Natural killer cell (primary cell): ENCODE data around the gene EIF2AK3. TPM values are rescaled to one million over a fixed set of nuclear protein-coding genes. Genes with fewer than 3 reads are reported as not detected.
A peak's percentile ranks its signal among the peaks of the same experiment; 100 is the strongest.
"Not testable (repeated sequence)": the region's sequence is repeated elsewhere in the genome, so short reads cannot be mapped to it uniquely, and the experiment has no call there.

Source experiments
- ATAC-seq, 3 donors: fragments of 150-1000 bp in 2 of 3; fragments of 200-7000 bp in 1 of 3; cut with Tn5 transposase; 1 replicate in 1 of 3; 2 replicates in 2 of 3; pipeline ENCODE4 v1.10.0; 2021; ENCODE audit warnings: mild to moderate bottlenecking in 2 of 3, moderate library complexity in 2 of 3
- DNase-seq, 2 donors: peaks; one replicate each; pipeline versions ENCODE4 v3.0.0 to v3.0.0-alpha.2; 2013 to 2021; ENCODE audit warnings: mixed read lengths in 1 of 2
- H3K27ac ChIP-seq: one replicate; pipeline ENCODE4 v1.5.1; 2013; ENCODE audit warnings: mild to moderate bottlenecking, low read length
- H3K27me3 ChIP-seq: one replicate; pipeline ENCODE4 v1.6.1; 2013; ENCODE audit warnings: low read length; ENCODE audit not compliant: control insufficient read depth, insufficient read depth
- H3K36me3 ChIP-seq: one replicate; pipeline ENCODE4 v1.6.1; 2013; ENCODE audit warnings: low read length; ENCODE audit not compliant: control insufficient read depth, insufficient read depth
- H3K4me1 ChIP-seq: one replicate; pipeline ENCODE4 v1.6.1; 2013; ENCODE audit warnings: low read length; ENCODE audit not compliant: control insufficient read depth, insufficient read depth
- H3K4me3 ChIP-seq: one replicate; pipeline ENCODE4 v1.5.1; 2013; ENCODE audit warnings: low read length
- H3K9me3 ChIP-seq: one replicate; pipeline ENCODE4 v1.6.1; 2013; ENCODE audit warnings: low read length; ENCODE audit not compliant: control insufficient read depth, insufficient read depth
- H3K27ac Mint-ChIP-seq, 2 donors: one replicate each; pipeline ENCODE4 v1.8.0; 2022; ENCODE audit warnings: mild to moderate bottlenecking in 2 of 2, mixed read lengths in 2 of 2, moderate library complexity in 1 of 2
- H3K27me3 Mint-ChIP-seq, 2 donors: one replicate each; pipeline ENCODE4 v1.8.0; 2022; ENCODE audit warnings: low read depth in 2 of 2, mixed read lengths in 2 of 2
- H3K36me3 Mint-ChIP-seq: one replicate; pipeline ENCODE4 v1.8.0; 2022; ENCODE audit warnings: mixed read lengths
- H3K4me1 Mint-ChIP-seq, 2 donors: one replicate each; pipeline ENCODE4 v1.8.0; 2022; ENCODE audit warnings: mixed read lengths in 2 of 2
- H3K4me3 Mint-ChIP-seq: one replicate; pipeline ENCODE4 v1.8.0; 2022; ENCODE audit warnings: mild to moderate bottlenecking, moderate library complexity, mixed read lengths
- H3K9me3 Mint-ChIP-seq, 2 donors: one replicate each; pipeline ENCODE4 v1.8.0; 2022; ENCODE audit warnings: mixed read lengths in 2 of 2
- CTCF ChIP-seq: fragments of 200-600 bp; IDR thresholded peaks from one replicate; pipeline ENCODE4 v1.8.0; 2022; ENCODE audit warnings: antibody characterized with exemption
- WGBS: methylation state at CpG from one replicate; pipeline ENCODE4 v1.1.7; 2013; ENCODE audit warnings: missing lambda C conversion rate; ENCODE audit not compliant: insufficient coverage; 5-methylcytosine and 5-hydroxymethylcytosine counted together
- intact Hi-C: fragments of 100-400 bp; cut with micrococcal nuclease; formaldehyde crosslinking; loops from one replicate; pipeline ENCODE4 v1.14.2; 2022
- total RNA-seq, 4 donors: library from RNA; stranded (reverse); fragments of 120-200 nt in 1 of 4; gene quantifications; one replicate each; pipeline versions ENCODE4 v1.2.3 to v1.2.4, GENCODE V29; 2013 to 2022

EIF2AK3 gene
- total RNA-seq, 3 donors from 2014 or later (not counting 1 experiment from before 2014, with no cell fraction given): 29.9 to 43.7 (median 33.4) TPM

- Mint-ChIP-seq H3K4me3 (no peak overlapping the region), H3K36me3 (no peaks in the 10 kb centered on the region), H3K27me3 (no peaks in the 10 kb centered on the region), H3K4me1 (peaks cover 6% of the 10 kb centered on the region in 2 donors), H3K27ac (no peak overlapping the region), H3K9me3 (no peaks in the 10 kb centered on the region)
- ATAC-seq (peak; percentile 39 to 65 (median 47)), DNase-seq (peak; percentile 80 to 91)
- no peaks in the 10 kb centered on the region for H3K9me3 ChIP-seq
- H3K4me3 ChIP-seq: peak overlapping the region; percentile 60
- no peaks in the 10 kb centered on the region for H3K36me3 ChIP-seq
- H3K27me3 ChIP-seq: no peaks in the 10 kb centered on the region
- H3K27ac ChIP-seq: peak overlapping the region; percentile 94
- no peak for TF ChIP-seq CTCF
- WGBS: 1% methylated on average over 21 of the region's 21 CpGs
- H3K4me1 ChIP-seq: peaks cover 19% of the 10 kb centered on the region
- intact Hi-C loops: loop anchor here (1.0 to 5.0 kb wide), 5 partner anchors 10 to 63 kb away; partner anchors contain the start of gene RPIA
Measured at GRCh38 chr2:88627856-88628570, 749 bp upstream of the EIF2AK3 start.

- DNase-seq (peak; percentile 60 to 64), ATAC-seq (peak in 1 of 3 donors; percentile 3)
- peak overlapping the region; percentile 90 for H3K4me3 ChIP-seq
- no peaks in the 10 kb centered on the region for H3K27me3 Mint-ChIP-seq
- intact Hi-C loops: loop anchor here (1.0 to 5.0 kb wide), 5 partner anchors 12 to 64 kb away; partner anchors contain the start of gene RPIA
- no peak for TF ChIP-seq CTCF
- H3K4me1 Mint-ChIP-seq: peaks cover 6% of the 10 kb centered on the region in 2 donors
- 5% methylated on average over 54 of the region's 54 CpGs for WGBS
- H3K36me3 ChIP-seq: no peaks in the 10 kb centered on the region
- peaks cover 19% of the 10 kb centered on the region for H3K4me1 ChIP-seq
- H3K27ac ChIP-seq: peak overlapping the region; percentile 98
- no peak overlapping the region for H3K27ac Mint-ChIP-seq
- peak overlapping the region; percentile 91 for H3K4me3 Mint-ChIP-seq
- no peaks in the 10 kb centered on the region for H3K36me3 Mint-ChIP-seq
- no peaks in the 10 kb centered on the region for H3K9me3 Mint-ChIP-seq
- no peaks in the 10 kb centered on the region for H3K9me3 ChIP-seq
- H3K27me3 ChIP-seq: no peaks in the 10 kb centered on the region
Measured at GRCh38 chr2:88626171-88627054, 851 bp downstream of the EIF2AK3 start.

GRCh38 chr2:88624477-88624876 lies 2.8 kb downstream of the EIF2AK3 start:
- H3K9me3 ChIP-seq: no peaks in the 10 kb centered on the region
- Mint-ChIP-seq H3K27me3 (no peaks in the 10 kb centered on the region), H3K4me3 (no peak overlapping the region), H3K9me3 (no peaks in the 10 kb centered on the region), H3K4me1 (peaks cover 13 to 19% of the 10 kb centered on the region in 2 donors), H3K36me3 (no peaks in the 10 kb centered on the region), H3K27ac (no peak overlapping the region)
- H3K36me3 ChIP-seq: no peaks in the 10 kb centered on the region
- DNase-seq: no peak
- no peak overlapping the region for H3K4me3 ChIP-seq
- intact Hi-C loops: no loop called here
- TF ChIP-seq CTCF: no peak
- ATAC-seq: no peak
- H3K27me3 ChIP-seq: no peaks in the 10 kb centered on the region
- peaks cover 19% of the 10 kb centered on the region for H3K4me1 ChIP-seq
- WGBS: 95% methylated on average over 4 of the region's 4 CpGs
- H3K27ac ChIP-seq: no peak overlapping the region

GRCh38 chr2:88623831-88624465 lies 3.3 kb downstream of the EIF2AK3 start:
- ATAC-seq, intact Hi-C loops, H3K27ac Mint-ChIP-seq, H3K4me3 Mint-ChIP-seq, H3K27me3 Mint-ChIP-seq, H3K27ac ChIP-seq, DNase-seq, H3K9me3 Mint-ChIP-seq, H3K36me3 Mint-ChIP-seq, H3K9me3 ChIP-seq, H3K36me3 ChIP-seq, H3K4me3 ChIP-seq, H3K27me3 ChIP-seq: not testable (repeated sequence)
- peaks cover 18% of the 10 kb centered on the region in 2 donors for H3K4me1 Mint-ChIP-seq
- peaks cover 19% of the 10 kb centered on the region for H3K4me1 ChIP-seq
- WGBS: 98% methylated on average over 10 of the region's 11 CpGs
